ENCODE data around the gene KLHL25.

KLHL25 gene

GRCh38 chr15:85772668-85773067, 22.1 kb downstream of the KLHL25 start:
- no peak for DNase-seq

- no peak for DNase-seq
Measured at GRCh38 chr15:85771781-85772445, 22.8 kb downstream of the KLHL25 start.

- DNase-seq = no peak
Measured at GRCh38 chr15:85771271-85771670, 23.5 kb downstream of the KLHL25 start.

GRCh38 chr15:85770096-85771041, 24.4 kb downstream of the KLHL25 start:
- no peak for DNase-seq

GRCh38 chr15:85769182-85769900, 25.4 kb downstream of the KLHL25 start:
- no peak for DNase-seq

- DNase-seq = no peak
Measured at GRCh38 chr15:85768595-85769168, 26.0 kb downstream of the KLHL25 start.

- DNase-seq = no peak
Measured at GRCh38 chr15:85767785-85768529, 26.8 kb downstream of the KLHL25 start.

- DNase-seq = no peak
Measured at GRCh38 chr15:85766001-85766831, 28.5 kb downstream of the KLHL25 start.

- DNase-seq = no peak
Measured at GRCh38 chr15:85764649-85765277, 30.0 kb downstream of the KLHL25 start.

- no peak for DNase-seq
Measured at GRCh38 chr15:85763673-85764633, 30.8 kb downstream of the KLHL25 start.

GRCh38 chr15:85763157-85763556, 31.6 kb downstream of the KLHL25 start:
- no peak for DNase-seq

- no peak for DNase-seq
Measured at GRCh38 chr15:85762756-85763127, 32.0 kb downstream of the KLHL25 start.

- no peak for DNase-seq
Measured at GRCh38 chr15:85762039-85762755, 32.5 kb downstream of the KLHL25 start.

- no peak for DNase-seq
Measured at GRCh38 chr15:85761635-85762034, 33.1 kb downstream of the KLHL25 start.

- no peak for DNase-seq
Measured at GRCh38 chr15:85760531-85761371, 34.0 kb downstream of the KLHL25 start.

GRCh38 chr15:85760049-85760448, 34.7 kb downstream of the KLHL25 start:
- no peak for DNase-seq

GRCh38 chr15:85759376-85759775, 35.3 kb downstream of the KLHL25 start:
- DNase-seq = no peak

- no peak for DNase-seq
Measured at GRCh38 chr15:85758655-85758978, 36.1 kb downstream of the KLHL25 start.

Measured in stimulated activated CD4-positive, alpha-beta T cell treated with anti-CD3 and anti-CD28 coated beads, Interleukin-2, amount 100 ng/mL, for 24 hours (primary cell).